Loucy (cell line): Measurements from ENCODE around the gene FOXP1.

ENCODE experiments used
- CTCF ChIP-seq: fragments of 200-600 bp; sonication (generic); conservative IDR thresholded peaks from 2 replicates; pipeline ENCODE4 v1.5.1; 2014; ENCODE audit warnings: mild to moderate bottlenecking, antibody characterized with exemption, low read length
- EZH2phosphoT487 ChIP-seq: fragments of 200-600 bp; IDR thresholded peaks from 2 replicates; pipeline ENCODE4 v1.6.1; 2018; ENCODE audit warnings: antibody characterized with exemption, mild to moderate bottlenecking, moderate library complexity, borderline replicate concordance

- no peak for TF ChIP-seq CTCF
- no peak for TF ChIP-seq EZH2phosphoT487
Observed at GRCh38 chr3:71197841-71198565, 385.5 kb downstream of the FOXP1 start.
